CD8-positive, alpha-beta memory T cell (primary cell): ENCODE measurements around the gene DNAH8. TPM values are rescaled to one million over a fixed set of nuclear protein-coding genes. Genes with fewer than 3 reads are reported as not detected.
A peak's percentile ranks its signal among the peaks of the same experiment; 100 is the strongest.
"Not testable (repeated sequence)": the region's sequence is repeated elsewhere in the genome, so short reads cannot be mapped to it uniquely, and the experiment has no call there.

Experiments
- CTCF ChIA-PET: fragments of 350-600 bp; sonication (Branson Sonifier 250); formaldehyde crosslinking; loops from one replicate; lab custom pipeline; 2021; ENCODE audit warnings: antibody characterized with exemption; lab: Charles Lee
- POLR2A ChIA-PET: fragments of 350-600 bp; sonication (Branson Sonifier 250); formaldehyde crosslinking; loops from one replicate; lab custom pipeline; 2021; ENCODE audit warnings: antibody characterized with exemption; lab: Charles Lee
- DNase-seq, 5 donors: peaks; one replicate each; pipeline versions ENCODE4 v3.0.0 to v3.0.0-alpha.2; 2020 to 2022; ENCODE audit warnings: mixed read lengths in 1 of 5
- H3K27ac ChIP-seq: one replicate; pipeline ENCODE4 v1.7.0; 2013; ENCODE audit warnings: low read depth, mild to moderate bottlenecking, low read length, moderate library complexity
- H3K27me3 ChIP-seq: 2 replicates; pipeline ENCODE4 v1.7.0; 2013; ENCODE audit warnings: low read length, mild to moderate bottlenecking; ENCODE audit not compliant: insufficient read depth, poor library complexity, severe bottlenecking
- H3K36me3 ChIP-seq: 2 replicates; pipeline ENCODE4 v1.7.0; 2013; ENCODE audit warnings: mild to moderate bottlenecking, low read length, moderate library complexity; ENCODE audit not compliant: insufficient read depth
- H3K4me1 ChIP-seq: 2 replicates; pipeline ENCODE4 v1.7.0; 2013; ENCODE audit warnings: mild to moderate bottlenecking, low read length, moderate library complexity; ENCODE audit not compliant: insufficient read depth
- H3K4me3 ChIP-seq: 2 replicates; pipeline ENCODE4 v1.7.0; 2013; ENCODE audit warnings: mild to moderate bottlenecking, low read length
- H3K9me3 ChIP-seq: 2 replicates; pipeline ENCODE4 v1.7.0; 2013; ENCODE audit warnings: mild to moderate bottlenecking, low read length
- H3K27ac Mint-ChIP-seq, 8 donors: one replicate each; pipeline ENCODE4 v1.8.0; 2020 to 2021; ENCODE audit warnings: mixed read lengths in 8 of 8, mild to moderate bottlenecking in 6 of 8, inconsistent platforms in 3 of 8, moderate library complexity in 3 of 8
- H3K27me3 Mint-ChIP-seq, 2 donors: one replicate each; pipeline ENCODE4 v1.8.0; 2020 to 2021; ENCODE audit warnings: mixed read lengths in 2 of 2, mild to moderate bottlenecking in 1 of 2, moderate library complexity in 1 of 2
- H3K36me3 Mint-ChIP-seq, 3 donors: one replicate each; pipeline ENCODE4 v1.8.0; 2020 to 2021; ENCODE audit warnings: mixed read lengths in 3 of 3, inconsistent platforms in 1 of 3, mild to moderate bottlenecking in 1 of 3
- H3K4me1 Mint-ChIP-seq, 3 donors: one replicate each; pipeline ENCODE4 v1.8.0; 2020 to 2021; ENCODE audit warnings: mixed read lengths in 3 of 3, inconsistent platforms in 1 of 3, mild to moderate bottlenecking in 1 of 3
- H3K4me3 Mint-ChIP-seq, 7 donors: one replicate each; pipeline ENCODE4 v1.8.0; 2020 to 2021; ENCODE audit warnings: mixed read lengths in 7 of 7, mild to moderate bottlenecking in 6 of 7, moderate library complexity in 4 of 7, inconsistent platforms in 2 of 7
- H3K9me3 Mint-ChIP-seq, 5 donors: one replicate each; pipeline ENCODE4 v1.8.0; 2020 to 2022; ENCODE audit warnings: mixed read lengths in 5 of 5, mild to moderate bottlenecking in 3 of 5, moderate library complexity in 2 of 5, inconsistent platforms in 1 of 5
- polyA plus RNA-seq: library from polyadenylated mRNA; unstranded; fragments of 300-500 nt; fragmentation: Illumina TruSeq; gene quantifications from one replicate; pipeline ENCODE4 v1.2.3, GENCODE V29; 2021
- total RNA-seq, 2 experiments: library from RNA; stranded (reverse); gene quantifications; one replicate each; pipeline ENCODE4 v1.2.3, GENCODE V29; 2021

DNAH8 gene
- total and polyA plus RNA-seq, 3 experiments from 2014 or later, result 0.11 to 0.20 TPM; not detected in 1

DNA sequence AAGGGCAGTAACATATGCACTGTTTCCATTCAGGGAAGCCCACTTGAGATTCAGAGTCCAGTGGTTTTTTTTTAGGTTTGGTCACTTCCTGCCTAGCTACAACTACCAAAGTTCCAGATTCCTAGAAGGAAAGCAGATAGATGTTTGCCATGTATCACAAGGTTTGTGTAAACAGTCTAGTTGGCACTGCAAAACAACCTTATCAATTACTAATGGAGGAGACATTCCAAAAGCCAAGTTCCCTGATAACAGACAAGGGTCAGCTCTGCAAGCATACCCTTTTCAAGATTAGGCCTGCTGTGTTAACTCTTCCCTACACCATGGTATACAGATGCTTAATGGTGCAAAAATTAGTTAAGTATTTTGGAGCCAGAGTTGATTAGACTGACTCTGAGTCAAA lies 192.2 kb downstream of the DNAH8 start:
- no peaks in the 10 kb centered on the region for H3K4me1 Mint-ChIP-seq
- Histone ChIP-seq H3K27ac (no peak overlapping the region), H3K4me1 (no peaks in the 10 kb centered on the region), H3K27me3 (no peaks in the 10 kb centered on the region), H3K4me3 (no peak overlapping the region), H3K9me3 (no peaks in the 10 kb centered on the region), H3K36me3 (no peaks in the 10 kb centered on the region)
- H3K27me3 Mint-ChIP-seq, result peaks cover 4 to 8% of the 10 kb centered on the region in 2 donors
- ChIA-PET POLR2A (no interaction called here), CTCF (no interaction called here)
- H3K27ac Mint-ChIP-seq, result peak overlapping the region in 1 of 8 donors; percentile 24
- H3K9me3 Mint-ChIP-seq, result no peaks in the 10 kb centered on the region
- DNase-seq, result no peak
- H3K36me3 Mint-ChIP-seq, result no peaks in the 10 kb centered on the region
- H3K4me3 Mint-ChIP-seq, result no peak overlapping the region

GRCh38 chr6:38909015-38909730 lies 194.1 kb downstream of the DNAH8 start:
- peaks cover 1 to 2% of the 10 kb centered on the region in 2 donors for H3K27me3 Mint-ChIP-seq
- no peaks in the 10 kb centered on the region for H3K27me3 ChIP-seq
- no peak overlapping the region for H3K4me3 Mint-ChIP-seq
- H3K4me1 ChIP-seq, result no peaks in the 10 kb centered on the region
- H3K27ac ChIP-seq, result no peak overlapping the region
- no peak overlapping the region for H3K27ac Mint-ChIP-seq
- no peaks in the 10 kb centered on the region for H3K4me1 Mint-ChIP-seq
- no peak overlapping the region for H3K4me3 ChIP-seq
- no peaks in the 10 kb centered on the region for H3K36me3 ChIP-seq
- CTCF ChIA-PET, result no interaction called here
- no peak for DNase-seq
- no peaks in the 10 kb centered on the region for H3K36me3 Mint-ChIP-seq
- no peaks in the 10 kb centered on the region for H3K9me3 Mint-ChIP-seq
- H3K9me3 ChIP-seq, result no peaks in the 10 kb centered on the region
- POLR2A ChIA-PET, result no interaction called here

DNA sequence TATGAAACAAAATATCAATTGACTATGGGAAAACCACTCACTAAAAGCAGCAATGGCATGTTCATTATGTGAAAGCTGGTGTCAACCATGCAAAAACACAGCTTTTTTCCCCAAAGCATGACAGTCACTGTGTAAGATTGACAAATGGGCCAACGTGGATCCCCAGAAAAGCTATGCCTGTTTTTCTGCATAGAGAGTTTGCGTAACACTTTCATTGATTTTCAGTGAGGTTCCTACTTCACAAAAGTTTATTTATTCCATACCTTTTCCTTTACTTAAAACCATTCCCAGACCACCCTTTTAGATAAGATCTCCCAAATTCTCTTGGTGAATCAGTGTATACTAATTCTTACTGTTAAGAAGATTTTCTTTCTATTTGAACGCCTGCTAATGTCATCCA lies 195.1 kb downstream of the DNAH8 start:
- Histone ChIP-seq H3K36me3 (no peaks in the 10 kb centered on the region), H3K27ac (no peak overlapping the region), H3K4me1 (no peaks in the 10 kb centered on the region), H3K9me3 (no peaks in the 10 kb centered on the region), H3K27me3 (no peaks in the 10 kb centered on the region), H3K4me3 (no peak overlapping the region)
- H3K4me1 Mint-ChIP-seq, result no peaks in the 10 kb centered on the region
- CTCF ChIA-PET, result no interaction called here
- POLR2A ChIA-PET, result no interaction called here
- H3K27me3 Mint-ChIP-seq, result peaks cover 0 to 3% of the 10 kb centered on the region in 2 donors
- no peaks in the 10 kb centered on the region for H3K9me3 Mint-ChIP-seq
- DNase-seq, result no peak
- H3K27ac Mint-ChIP-seq, result no peak overlapping the region
- no peaks in the 10 kb centered on the region for H3K36me3 Mint-ChIP-seq
- H3K4me3 Mint-ChIP-seq, result no peak overlapping the region

DNA sequence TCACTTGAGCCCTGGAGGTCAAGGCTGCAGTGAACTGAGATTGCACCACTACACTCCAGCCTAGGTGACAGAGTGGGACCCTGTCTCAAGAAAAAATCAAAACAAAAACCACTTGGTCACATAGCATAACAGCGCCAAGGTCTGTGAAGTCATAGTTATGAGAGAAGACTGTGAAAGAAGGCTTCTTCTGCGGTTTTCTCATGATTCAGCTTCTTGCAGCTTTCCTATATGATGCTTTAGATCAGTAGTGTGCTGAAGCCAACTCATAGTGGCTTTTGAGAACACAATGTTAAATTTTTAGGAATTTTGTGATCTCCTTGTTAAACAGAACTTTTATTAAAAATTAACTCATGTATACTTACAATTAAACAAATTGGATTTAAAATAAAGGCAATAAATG lies 197.3 kb downstream of the DNAH8 start:
- Histone ChIP-seq H3K9me3 (no peaks in the 10 kb centered on the region), H3K36me3 (no peaks in the 10 kb centered on the region), H3K4me3 (no peak overlapping the region), H3K27ac (no peak overlapping the region), H3K4me1 (no peaks in the 10 kb centered on the region), H3K27me3 (no peaks in the 10 kb centered on the region)
- POLR2A ChIA-PET, result no interaction called here
- H3K36me3 Mint-ChIP-seq, result no peaks in the 10 kb centered on the region
- no peak for DNase-seq
- no peak overlapping the region for H3K27ac Mint-ChIP-seq
- peaks cover 0 to 4% of the 10 kb centered on the region in 2 donors for H3K27me3 Mint-ChIP-seq
- no peak overlapping the region for H3K4me3 Mint-ChIP-seq
- CTCF ChIA-PET, result no interaction called here
- H3K9me3 Mint-ChIP-seq, result no peaks in the 10 kb centered on the region
- H3K4me1 Mint-ChIP-seq, result no peaks in the 10 kb centered on the region

- no peak overlapping the region for H3K4me3 ChIP-seq
- H3K4me3 Mint-ChIP-seq, result no peak overlapping the region
- H3K27ac Mint-ChIP-seq, result no peak overlapping the region
- ChIA-PET CTCF (no interaction called here), POLR2A (no interaction called here)
- no peaks in the 10 kb centered on the region for H3K36me3 ChIP-seq
- no peaks in the 10 kb centered on the region for H3K9me3 ChIP-seq
- no peaks in the 10 kb centered on the region for H3K4me1 Mint-ChIP-seq
- H3K36me3 Mint-ChIP-seq, result no peaks in the 10 kb centered on the region
- no peak for DNase-seq
- no peaks in the 10 kb centered on the region for H3K4me1 ChIP-seq
- H3K9me3 Mint-ChIP-seq, result no peaks in the 10 kb centered on the region
- H3K27me3 Mint-ChIP-seq, result peaks cover 0 to 4% of the 10 kb centered on the region in 2 donors
- no peaks in the 10 kb centered on the region for H3K27me3 ChIP-seq
- no peak overlapping the region for H3K27ac ChIP-seq
Observed at GRCh38 chr6:38915205-38915925, 200.3 kb downstream of the DNAH8 start.

DNA sequence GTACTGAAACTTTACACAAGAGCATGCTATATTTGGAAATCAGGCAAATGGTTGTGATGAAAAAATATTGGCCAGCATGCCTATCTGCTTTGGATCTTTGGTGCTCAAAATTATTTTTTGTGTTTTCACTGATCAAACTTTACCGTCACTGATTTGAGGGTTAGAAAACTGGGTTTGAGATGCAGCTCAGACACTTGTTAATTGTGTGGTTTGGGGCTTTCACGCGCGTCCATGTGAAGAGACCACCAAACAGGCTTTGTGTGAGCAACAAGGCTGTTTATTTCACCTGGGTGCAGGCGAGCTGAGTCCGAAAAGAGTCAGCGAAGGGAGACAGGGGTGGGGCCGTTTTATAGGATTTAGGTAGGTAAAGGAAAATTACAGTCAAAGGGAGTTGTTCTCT lies 206.4 kb downstream of the DNAH8 start:
- H3K27me3 ChIP-seq, POLR2A ChIA-PET, H3K27me3 Mint-ChIP-seq, H3K36me3 ChIP-seq, H3K36me3 Mint-ChIP-seq, H3K4me3 Mint-ChIP-seq, H3K27ac ChIP-seq, H3K4me1 ChIP-seq, H3K4me1 Mint-ChIP-seq, H3K4me3 ChIP-seq, CTCF ChIA-PET, H3K9me3 Mint-ChIP-seq, H3K9me3 ChIP-seq, DNase-seq: not testable (repeated sequence)
- H3K27ac Mint-ChIP-seq, result peak overlapping the region in 1 of 8 donors; percentile 78

GRCh38 chr6:38924791-38925509 lies 209.8 kb downstream of the DNAH8 start:
- CTCF ChIA-PET, result no interaction called here
- H3K9me3 ChIP-seq, result no peaks in the 10 kb centered on the region
- H3K27me3 ChIP-seq, result peaks cover 2% of the 10 kb centered on the region
- peaks cover 6 to 24% of the 10 kb centered on the region in 2 donors for H3K27me3 Mint-ChIP-seq
- no peaks in the 10 kb centered on the region for H3K36me3 Mint-ChIP-seq
- POLR2A ChIA-PET, result no interaction called here
- no peaks in the 10 kb centered on the region for H3K9me3 Mint-ChIP-seq
- no peak overlapping the region for H3K27ac ChIP-seq
- no peak for DNase-seq
- H3K36me3 ChIP-seq, result no peaks in the 10 kb centered on the region
- no peak overlapping the region for H3K4me3 Mint-ChIP-seq
- no peak overlapping the region for H3K4me3 ChIP-seq
- H3K27ac Mint-ChIP-seq, result peak overlapping the region in 1 of 8 donors; percentile 6
- no peaks in the 10 kb centered on the region for H3K4me1 Mint-ChIP-seq
- no peaks in the 10 kb centered on the region for H3K4me1 ChIP-seq

GRCh38 chr6:38929560-38929959 lies 214.4 kb downstream of the DNAH8 start:
- no peaks in the 10 kb centered on the region for H3K36me3 Mint-ChIP-seq
- ChIA-PET CTCF (interaction anchor here (1.4 kb wide), 1 partner anchor 57 kb away, joined by 3 read pairs; no protein-coding TSS in a partner anchor), POLR2A (interaction anchor here (0.6 kb wide), 1 partner anchor 96 kb away, joined by 3 read pairs; no protein-coding TSS in a partner anchor)
- Histone ChIP-seq H3K27ac (no peak overlapping the region), H3K36me3 (no peaks in the 10 kb centered on the region), H3K9me3 (no peaks in the 10 kb centered on the region), H3K4me1 (no peaks in the 10 kb centered on the region), H3K27me3 (peaks cover 3% of the 10 kb centered on the region), H3K4me3 (no peak overlapping the region)
- H3K27ac Mint-ChIP-seq, result no peak overlapping the region
- no peaks in the 10 kb centered on the region for H3K9me3 Mint-ChIP-seq
- H3K4me1 Mint-ChIP-seq, result no peaks in the 10 kb centered on the region
- peaks cover 6 to 26% of the 10 kb centered on the region in 2 donors for H3K27me3 Mint-ChIP-seq
- H3K4me3 Mint-ChIP-seq, result no peak overlapping the region
- DNase-seq, result no peak
